ENCODE results near the gene GPR107.

GRCh38 chr9:130177898-130178805 is 124.4 kb downstream of the GPR107 start:
- TF ChIP-seq POLR2A (IDR thresholded peaks at IDR 0.05): no peak
- TF ChIP-seq, protein P1, sequence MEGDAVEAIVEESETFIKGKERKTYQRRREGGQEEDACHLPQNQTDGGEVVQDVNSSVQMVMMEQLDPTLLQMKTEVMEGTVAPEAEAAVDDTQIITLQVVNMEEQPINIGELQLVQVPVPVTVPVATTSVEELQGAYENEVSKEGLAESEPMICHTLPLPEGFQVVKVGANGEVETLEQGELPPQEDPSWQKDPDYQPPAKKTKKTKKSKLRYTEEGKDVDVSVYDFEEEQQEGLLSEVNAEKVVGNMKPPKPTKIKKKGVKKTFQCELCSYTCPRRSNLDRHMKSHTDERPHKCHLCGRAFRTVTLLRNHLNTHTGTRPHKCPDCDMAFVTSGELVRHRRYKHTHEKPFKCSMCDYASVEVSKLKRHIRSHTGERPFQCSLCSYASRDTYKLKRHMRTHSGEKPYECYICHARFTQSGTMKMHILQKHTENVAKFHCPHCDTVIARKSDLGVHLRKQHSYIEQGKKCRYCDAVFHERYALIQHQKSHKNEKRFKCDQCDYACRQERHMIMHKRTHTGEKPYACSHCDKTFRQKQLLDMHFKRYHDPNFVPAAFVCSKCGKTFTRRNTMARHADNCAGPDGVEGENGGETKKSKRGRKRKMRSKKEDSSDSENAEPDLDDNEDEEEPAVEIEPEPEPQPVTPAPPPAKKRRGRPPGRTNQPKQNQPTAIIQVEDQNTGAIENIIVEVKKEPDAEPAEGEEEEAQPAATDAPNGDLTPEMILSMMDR (IDR thresholded peaks at IDR 0.05): no peak
